Smooth muscle cell (in vitro differentiated cells): Measurements from ENCODE around the gene PRKCZ. TPM values are rescaled to one million over a fixed set of nuclear protein-coding genes. Genes with fewer than 3 reads are reported as not detected.

ENCODE experiments used
- DNase-seq: peaks from one replicate; lab custom pipeline; 2025; ENCODE audit not compliant: unreplicated experiment; lab: John Stamatoyannopoulos, UW
- H2AFZ ChIP-seq: fragments of 200-600 bp; sonication (generic); 2 replicates; pipeline ENCODE4 v1.6.0; 2016; ENCODE audit warnings: antibody characterized with exemption, low read depth, mild to moderate bottlenecking
- H3F3A ChIP-seq: fragments of 200-600 bp; sonication (generic); 2 replicates; pipeline ENCODE4 v1.6.0; 2017; ENCODE audit warnings: antibody characterized with exemption, low read depth
- H3K27ac ChIP-seq: fragments of 200-600 bp; sonication (generic); 2 replicates; pipeline ENCODE4 v1.5.1; 2016; ENCODE audit warnings: low read depth, mild to moderate bottlenecking
- H3K27me3 ChIP-seq: fragments of 200-600 bp; sonication (generic); 2 replicates; pipeline ENCODE4 v1.6.1; 2016; ENCODE audit warnings: low read depth, mild to moderate bottlenecking
- H3K36me3 ChIP-seq: fragments of 200-600 bp; sonication (generic); 2 replicates; pipeline ENCODE4 v1.5.1; 2016; ENCODE audit warnings: low read depth
- H3K4me1 ChIP-seq: fragments of 200-600 bp; sonication (generic); 2 replicates; pipeline ENCODE4 v1.5.1; 2016; ENCODE audit warnings: low read depth
- H3K4me2 ChIP-seq: fragments of 200-600 bp; sonication (generic); 2 replicates; pipeline ENCODE4 v1.6.0; 2016; ENCODE audit warnings: mild to moderate bottlenecking
- H3K4me3 ChIP-seq: fragments of 200-600 bp; sonication (generic); 2 replicates; pipeline ENCODE4 v1.5.1; 2016; ENCODE audit warnings: mild to moderate bottlenecking
- H3K79me2 ChIP-seq: fragments of 200-600 bp; sonication (generic); 2 replicates; pipeline ENCODE4 v1.6.0; 2016; ENCODE audit warnings: low read depth, mild to moderate bottlenecking
- H3K9ac ChIP-seq: fragments of 200-600 bp; sonication (generic); 2 replicates; pipeline ENCODE4 v1.6.0; 2016; ENCODE audit warnings: low read depth
- H3K9me3 ChIP-seq: fragments of 200-600 bp; sonication (generic); replicated peaks from 2 replicates; pipeline ENCODE4 v1.5.1; 2016; ENCODE audit warnings: low read depth
- H4K20me1 ChIP-seq: fragments of 200-600 bp; sonication (generic); 2 replicates; pipeline ENCODE4 v1.6.0; 2016; ENCODE audit warnings: low read depth
- WGBS: methylation state at CpG from one replicate; pipeline ENCODE4 v1.1.7; 2016; ENCODE audit warnings: low lambda C conversion rate; 5-methylcytosine and 5-hydroxymethylcytosine counted together
- polyA plus RNA-seq: library from polyadenylated mRNA; unstranded; fragments of >200 nt; fragmentation: Nextera tagmentation; extraction: Ambion mirVana; gene quantifications from 2 replicates; pipeline ENCODE4 v1.2.1, GENCODE V29; 2016
- total RNA-seq: library from RNA; depleted of rRNA; stranded (reverse); fragments of >200 nt; gene quantifications from 2 replicates; pipeline ENCODE4 v1.2.3, GENCODE V29; 2014
- TF ChIP-seq, protein P1 (sequence below): fragments of 200-600 bp; sonication (generic); IDR thresholded peaks from 2 replicates; pipeline ENCODE4 v1.5.1; 2017; ENCODE audit warnings: borderline replicate concordance, mild to moderate bottlenecking, antibody characterized with exemption; ENCODE audit not compliant: insufficient read depth, poor library complexity, severe bottlenecking

PRKCZ gene
- total and polyA plus RNA-seq, 2 experiments from 2014 or later = 5.8 to 10.3 TPM

DNA sequence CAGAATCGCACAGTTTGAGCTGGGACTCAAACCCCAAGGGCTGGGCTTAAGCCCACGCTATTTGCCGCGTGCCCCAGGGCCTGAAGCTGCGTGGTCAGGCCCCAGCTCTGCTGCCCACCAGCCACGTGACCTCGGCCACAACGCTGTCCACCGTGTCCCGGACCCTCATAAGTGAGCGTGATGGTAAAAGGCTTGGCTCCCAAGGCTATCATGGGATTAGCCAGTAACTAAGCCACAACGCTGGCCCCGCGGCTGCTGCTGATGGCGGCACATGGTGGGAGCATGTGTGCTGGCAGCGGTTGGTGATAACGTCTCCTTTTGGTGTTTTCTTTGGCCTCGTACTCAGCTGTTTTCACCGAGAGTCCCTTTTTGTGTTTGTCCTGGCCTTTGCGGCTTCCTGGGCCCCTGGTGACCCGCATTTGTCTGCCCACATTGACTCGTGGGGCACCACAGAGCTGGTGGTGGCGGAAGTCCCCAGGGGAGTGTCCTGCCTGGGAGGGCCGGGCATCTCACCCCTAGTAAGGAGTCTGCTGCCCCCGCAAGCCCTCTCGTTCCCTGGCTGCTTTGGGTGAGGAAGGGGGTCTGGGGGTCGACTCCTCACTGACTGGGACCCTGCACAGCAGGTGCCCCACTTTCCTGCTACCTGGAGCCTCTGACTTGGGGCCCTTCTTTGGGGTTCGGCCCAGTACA lies 29.3 kb downstream of the PRKCZ start:
- Histone ChIP-seq H3K4me3 (no peak overlapping the region), H3K4me1 (no peaks in the 10 kb centered on the region), H3K79me2 (no peaks in the 10 kb centered on the region), H2AFZ (no peak overlapping the region), H3K27me3 (no peaks in the 10 kb centered on the region), H3K9me3 (peaks cover 6% of the 10 kb centered on the region), H3K36me3 (no peaks in the 10 kb centered on the region), H3F3A (no peaks in the 10 kb centered on the region), H4K20me1 (no peaks in the 10 kb centered on the region), H3K9ac (no peak overlapping the region), H3K4me2 (no peak overlapping the region), H3K27ac (no peak overlapping the region)
- DNase-seq = no peak
- TF ChIP-seq, protein P1, sequence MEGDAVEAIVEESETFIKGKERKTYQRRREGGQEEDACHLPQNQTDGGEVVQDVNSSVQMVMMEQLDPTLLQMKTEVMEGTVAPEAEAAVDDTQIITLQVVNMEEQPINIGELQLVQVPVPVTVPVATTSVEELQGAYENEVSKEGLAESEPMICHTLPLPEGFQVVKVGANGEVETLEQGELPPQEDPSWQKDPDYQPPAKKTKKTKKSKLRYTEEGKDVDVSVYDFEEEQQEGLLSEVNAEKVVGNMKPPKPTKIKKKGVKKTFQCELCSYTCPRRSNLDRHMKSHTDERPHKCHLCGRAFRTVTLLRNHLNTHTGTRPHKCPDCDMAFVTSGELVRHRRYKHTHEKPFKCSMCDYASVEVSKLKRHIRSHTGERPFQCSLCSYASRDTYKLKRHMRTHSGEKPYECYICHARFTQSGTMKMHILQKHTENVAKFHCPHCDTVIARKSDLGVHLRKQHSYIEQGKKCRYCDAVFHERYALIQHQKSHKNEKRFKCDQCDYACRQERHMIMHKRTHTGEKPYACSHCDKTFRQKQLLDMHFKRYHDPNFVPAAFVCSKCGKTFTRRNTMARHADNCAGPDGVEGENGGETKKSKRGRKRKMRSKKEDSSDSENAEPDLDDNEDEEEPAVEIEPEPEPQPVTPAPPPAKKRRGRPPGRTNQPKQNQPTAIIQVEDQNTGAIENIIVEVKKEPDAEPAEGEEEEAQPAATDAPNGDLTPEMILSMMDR = no peak
- WGBS = 97% methylated on average over 28 of the region's 28 CpGs

- no peaks in the 10 kb centered on the region for H3K36me3 ChIP-seq
- no peak for DNase-seq
- H3K79me2 ChIP-seq = no peaks in the 10 kb centered on the region
- H3K4me3 ChIP-seq = no peak overlapping the region
- no peak overlapping the region for H3K9ac ChIP-seq
- no peak overlapping the region for H2AFZ ChIP-seq
- WGBS = 97% methylated on average over 16 of the region's 16 CpGs
- H3K27me3 ChIP-seq = no peaks in the 10 kb centered on the region
- TF ChIP-seq, protein P1 = no peak
- H3K27ac ChIP-seq = no peak overlapping the region
- H4K20me1 ChIP-seq = no peaks in the 10 kb centered on the region
- peaks cover 6% of the 10 kb centered on the region for H3K9me3 ChIP-seq
- no peak overlapping the region for H3K4me2 ChIP-seq
- no peaks in the 10 kb centered on the region for H3F3A ChIP-seq
- no peaks in the 10 kb centered on the region for H3K4me1 ChIP-seq
Observed at GRCh38 chr1:2080140-2080539, 29.9 kb downstream of the PRKCZ start.

- Histone ChIP-seq H3K4me1 (no peaks in the 10 kb centered on the region), H3K4me2 (no peak overlapping the region), H3K27ac (no peak overlapping the region), H4K20me1 (no peaks in the 10 kb centered on the region), H2AFZ (no peak overlapping the region), H3K36me3 (no peaks in the 10 kb centered on the region), H3K9ac (no peak overlapping the region), H3K27me3 (no peaks in the 10 kb centered on the region), H3K9me3 (peaks cover 6% of the 10 kb centered on the region), H3K79me2 (no peaks in the 10 kb centered on the region), H3K4me3 (no peak overlapping the region), H3F3A (no peaks in the 10 kb centered on the region)
- no peak for DNase-seq
- TF ChIP-seq, protein P1 = no peak
- 96% methylated on average over 20 of the region's 20 CpGs for WGBS
Observed at GRCh38 chr1:2080884-2081283, 30.7 kb downstream of the PRKCZ start.

DNA sequence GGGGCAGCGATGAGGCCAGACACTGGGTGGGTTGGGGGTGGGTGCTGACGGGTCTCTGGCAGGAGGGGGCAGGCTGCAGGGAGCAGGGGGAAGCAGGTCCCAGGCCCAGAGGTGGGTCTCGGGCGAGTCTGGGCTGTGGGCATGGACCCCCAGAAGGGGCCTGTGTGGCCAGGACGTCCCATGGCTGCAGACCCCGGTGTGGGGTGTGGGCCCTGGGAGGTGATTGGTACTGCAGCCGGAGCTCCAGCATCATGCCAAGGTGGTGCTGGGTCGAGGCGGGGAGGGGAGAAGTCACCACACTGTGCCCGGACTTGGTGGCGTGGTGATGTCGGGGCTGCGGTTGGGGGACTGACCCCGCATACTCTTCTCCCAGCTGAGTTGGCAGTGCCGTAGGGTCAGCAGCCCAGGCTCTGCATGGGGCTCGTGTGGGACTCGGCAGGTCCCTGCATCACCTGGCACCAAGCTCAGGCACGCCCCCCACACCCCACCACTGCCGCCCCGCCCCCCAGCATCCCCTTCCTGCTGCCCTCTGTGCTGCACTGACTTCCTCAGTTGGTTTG lies 31.2 kb downstream of the PRKCZ start:
- H3K79me2 ChIP-seq = no peaks in the 10 kb centered on the region
- H3K9me3 ChIP-seq = peaks cover 6% of the 10 kb centered on the region
- WGBS = 92% methylated on average over 19 of the region's 20 CpGs
- H2AFZ ChIP-seq = no peak overlapping the region
- no peak overlapping the region for H3K9ac ChIP-seq
- no peaks in the 10 kb centered on the region for H4K20me1 ChIP-seq
- H3F3A ChIP-seq = no peaks in the 10 kb centered on the region
- no peak overlapping the region for H3K27ac ChIP-seq
- H3K27me3 ChIP-seq = no peaks in the 10 kb centered on the region
- no peak overlapping the region for H3K4me2 ChIP-seq
- H3K36me3 ChIP-seq = no peaks in the 10 kb centered on the region
- DNase-seq = no peak
- no peaks in the 10 kb centered on the region for H3K4me1 ChIP-seq
- H3K4me3 ChIP-seq = no peak overlapping the region
- TF ChIP-seq, protein P1 = no peak
